NT2/D1 (cell line): ENCODE measurements around the gene ZNF837.
"Not testable (repeated sequence)": the region's sequence is repeated elsewhere in the genome, so short reads cannot be mapped to it uniquely, and the experiment has no call there.

Experiments
- DNase-seq: peaks from one replicate; pipeline ENCODE4 v3.0.0-alpha.2; 2011; ENCODE audit warnings: low read depth, low spot score
- H3K27me3 ChIP-seq: 2 replicates; pipeline ENCODE4 v1.6.0; 2011; ENCODE audit warnings: mild to moderate bottlenecking; ENCODE audit not compliant: insufficient read length, insufficient read depth
- H3K36me3 ChIP-seq: 2 replicates; pipeline ENCODE4 v1.6.1; 2011; ENCODE audit warnings: mild to moderate bottlenecking, low read length, mixed read lengths; ENCODE audit not compliant: insufficient read depth, insufficient read length
- H3K4me1 ChIP-seq: 2 replicates; pipeline ENCODE4 v1.5.1; 2011; ENCODE audit not compliant: insufficient read depth, insufficient read length
- H3K4me3 ChIP-seq: 2 replicates; pipeline ENCODE4 v1.5.1; 2011; ENCODE audit warnings: low read depth; ENCODE audit not compliant: insufficient read length
- H3K9ac ChIP-seq: 2 replicates; pipeline ENCODE4 v1.6.0; 2011; ENCODE audit warnings: low read depth; ENCODE audit not compliant: insufficient read length
- H3K9me3 ChIP-seq: 2 replicates; pipeline ENCODE4 v1.5.1; 2011; ENCODE audit warnings: mild to moderate bottlenecking, low read length; ENCODE audit not compliant: insufficient read depth
- SUZ12 ChIP-seq: IDR thresholded peaks from 2 replicates; pipeline ENCODE4 v1.6.1; 2011; ENCODE audit not compliant: insufficient read length, insufficient read depth; ENCODE audit errors: extremely low read depth
- YY1 ChIP-seq: IDR thresholded peaks from 2 replicates; pipeline ENCODE4 v1.6.1; 2011; ENCODE audit not compliant: insufficient read length, insufficient read depth
- ZNF274 ChIP-seq: IDR thresholded peaks from 2 replicates; pipeline ENCODE4 v1.6.1; 2011; ENCODE audit warnings: mild to moderate bottlenecking, low read depth, low read length

ZNF837 gene

GRCh38 chr19:58351558-58351878, 29.3 kb downstream of the ZNF837 start:
- H3K9ac ChIP-seq: no peak overlapping the region
- no peak for TF ChIP-seq SUZ12
- no peak for TF ChIP-seq ZNF274
- TF ChIP-seq YY1: no peak
- DNase-seq: no peak
- peaks cover 8% of the 10 kb centered on the region for H3K27me3 ChIP-seq
- no peak overlapping the region for H3K4me3 ChIP-seq
- H3K36me3 ChIP-seq: peaks cover 25% of the 10 kb centered on the region
- H3K4me1 ChIP-seq: peaks cover 3% of the 10 kb centered on the region
- H3K9me3 ChIP-seq: no peaks in the 10 kb centered on the region

GRCh38 chr19:58350871-58351557, 29.8 kb downstream of the ZNF837 start:
- no peak for TF ChIP-seq YY1
- TF ChIP-seq SUZ12: no peak
- TF ChIP-seq ZNF274: no peak
- peaks cover 3% of the 10 kb centered on the region for H3K4me1 ChIP-seq
- peaks cover 25% of the 10 kb centered on the region for H3K36me3 ChIP-seq
- DNase-seq: no peak
- no peaks in the 10 kb centered on the region for H3K9me3 ChIP-seq
- no peak overlapping the region for H3K9ac ChIP-seq
- H3K27me3 ChIP-seq: peaks cover 10% of the 10 kb centered on the region
- no peak overlapping the region for H3K4me3 ChIP-seq

DNA sequence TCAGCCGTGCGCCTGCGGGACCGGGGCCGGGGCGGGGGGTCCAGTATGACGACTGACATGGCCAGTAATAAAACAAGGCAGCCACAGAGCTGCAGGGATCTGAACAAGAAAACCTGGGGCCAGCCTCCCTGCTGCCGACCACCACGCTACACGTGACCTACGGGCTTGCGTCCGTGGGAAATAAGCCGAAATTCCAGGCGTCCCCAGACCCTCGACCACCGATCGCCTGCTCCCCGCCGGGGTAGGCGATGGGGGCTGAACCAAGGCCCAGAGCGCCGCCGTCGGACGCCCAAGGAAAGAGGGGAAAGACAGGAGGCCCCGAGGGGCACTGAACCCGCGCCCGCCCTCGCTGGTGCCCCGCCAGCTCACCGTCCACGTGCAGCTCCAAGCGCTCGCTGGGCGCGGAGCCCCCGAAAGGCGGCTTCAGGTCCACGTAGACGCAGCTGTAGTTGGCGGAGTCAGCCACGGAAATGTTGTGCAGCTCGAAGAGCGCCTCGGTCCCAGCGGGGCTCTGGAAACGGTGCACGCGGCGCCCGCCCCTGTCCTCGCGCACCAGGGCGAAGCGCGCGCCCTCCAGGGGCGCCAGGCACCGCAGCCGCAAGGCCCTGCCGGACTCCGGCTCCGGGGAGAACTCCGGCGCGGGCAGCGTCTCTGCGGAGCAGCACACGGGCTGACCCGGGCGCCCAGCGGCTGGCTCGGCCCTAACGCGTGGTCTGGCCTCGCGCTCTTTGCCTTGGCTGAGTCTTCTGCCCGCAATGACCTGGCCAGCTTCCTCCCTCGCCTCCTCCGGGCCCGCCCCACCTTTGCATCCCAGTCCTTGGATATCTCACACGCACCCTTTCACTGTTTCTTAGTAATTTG, 30.6 kb downstream of the ZNF837 start:
- H3K4me3 ChIP-seq: no peak overlapping the region
- H3K9me3 ChIP-seq: no peaks in the 10 kb centered on the region
- H3K27me3 ChIP-seq: peaks cover 15% of the 10 kb centered on the region
- H3K36me3 ChIP-seq: peaks cover 17% of the 10 kb centered on the region
- TF ChIP-seq ZNF274 (no peak), SUZ12 (no peak), YY1 (no peak)
- DNase-seq: no peak
- peaks cover 4% of the 10 kb centered on the region for H3K4me1 ChIP-seq
- H3K9ac ChIP-seq: no peak overlapping the region

DNA sequence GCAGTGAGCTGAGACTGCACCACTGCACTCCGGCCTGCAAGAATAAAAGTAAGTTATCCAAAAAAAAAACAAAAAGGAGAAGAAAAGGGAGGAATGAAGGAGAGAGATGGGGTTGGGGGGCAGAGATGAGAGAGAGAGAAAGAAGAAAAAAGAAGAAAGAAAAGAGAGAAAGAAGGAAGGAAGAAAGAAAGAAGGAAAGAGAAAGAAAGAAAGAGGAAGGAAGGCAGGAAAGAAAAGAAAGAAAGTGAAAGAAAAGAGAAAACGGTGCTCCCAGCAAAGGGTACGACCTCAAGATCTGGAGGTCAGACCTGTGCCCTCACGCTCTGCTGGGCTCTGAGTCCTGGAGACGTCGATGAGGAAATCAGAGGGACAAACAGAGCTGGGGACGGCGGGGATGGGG, 31.2 kb downstream of the ZNF837 start:
- no peak for TF ChIP-seq YY1
- TF ChIP-seq ZNF274: no peak
- Histone ChIP-seq H3K4me3 (no peak overlapping the region), H3K4me1 (peaks cover 4% of the 10 kb centered on the region), H3K9me3 (no peaks in the 10 kb centered on the region), H3K27me3 (peaks cover 15% of the 10 kb centered on the region), H3K36me3 (peaks cover 16% of the 10 kb centered on the region), H3K9ac (no peak overlapping the region)
- no peak for DNase-seq

- not testable (repeated sequence) for DNase-seq, H3K9me3 ChIP-seq, H3K4me1 ChIP-seq, H3K36me3 ChIP-seq
- peak overlapping the region; percentile 75 for H3K4me3 ChIP-seq
- peak overlapping the region; percentile 85 for H3K9ac ChIP-seq
- peaks cover 15% of the 10 kb centered on the region for H3K27me3 ChIP-seq
Observed at GRCh38 chr19:58348080-58348479, 32.8 kb downstream of the ZNF837 start.

- no peak for DNase-seq
- H3K9me3 ChIP-seq: no peaks in the 10 kb centered on the region
- peak overlapping the region; percentile 75 for H3K4me3 ChIP-seq
- H3K9ac ChIP-seq: peak overlapping the region; percentile 85
- peaks cover 2% of the 10 kb centered on the region for H3K4me1 ChIP-seq
- TF ChIP-seq ZNF274 (no peak), SUZ12 (no peak), YY1 (no peak)
- H3K36me3 ChIP-seq: peaks cover 10% of the 10 kb centered on the region
- H3K27me3 ChIP-seq: peaks cover 15% of the 10 kb centered on the region
Observed at GRCh38 chr19:58346961-58347929, 33.6 kb downstream of the ZNF837 start.

GRCh38 chr19:58345558-58345957, 35.3 kb downstream of the ZNF837 start:
- peaks cover 15% of the 10 kb centered on the region for H3K27me3 ChIP-seq
- peaks cover 2% of the 10 kb centered on the region for H3K4me1 ChIP-seq
- no peak overlapping the region for H3K9ac ChIP-seq
- TF ChIP-seq SUZ12: no peak
- no peak for TF ChIP-seq YY1
- TF ChIP-seq ZNF274: no peak
- no peak for DNase-seq
- H3K9me3 ChIP-seq: no peaks in the 10 kb centered on the region
- peaks cover 12% of the 10 kb centered on the region for H3K36me3 ChIP-seq
- no peak overlapping the region for H3K4me3 ChIP-seq
